NCI-H748 treated with DMSO at 0.1 percent for 48 hours (cell line): ENCODE results near the gene PLD3.
"Not testable (repeated sequence)": the region's sequence is repeated elsewhere in the genome, so short reads cannot be mapped to it uniquely, and the experiment has no call there.

Experiments used
- DNase-seq: peaks from one replicate; lab custom pipeline; 2025; lab: John Stamatoyannopoulos, UW

Gene PLD3

DNA sequence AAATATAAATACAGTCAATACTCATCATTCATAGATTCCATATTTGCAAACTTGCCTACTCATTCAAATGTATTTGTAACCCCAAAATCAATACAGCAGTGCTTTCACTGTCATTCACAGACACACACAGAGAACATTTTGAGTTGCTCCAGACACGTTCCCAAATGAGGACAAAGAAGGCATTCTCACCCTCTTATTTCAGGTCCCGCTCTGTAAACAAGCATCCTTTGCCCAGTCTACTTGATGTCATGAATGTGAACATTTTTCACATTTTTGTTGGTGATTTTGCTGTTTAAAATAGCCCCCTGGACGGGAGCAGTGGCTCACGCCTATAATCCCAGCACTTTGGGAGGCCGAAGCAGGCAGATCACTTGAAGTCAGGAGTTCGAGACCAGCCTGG, 15.8 kb upstream of the PLD3 start:
- DNase-seq = no peak

DNA sequence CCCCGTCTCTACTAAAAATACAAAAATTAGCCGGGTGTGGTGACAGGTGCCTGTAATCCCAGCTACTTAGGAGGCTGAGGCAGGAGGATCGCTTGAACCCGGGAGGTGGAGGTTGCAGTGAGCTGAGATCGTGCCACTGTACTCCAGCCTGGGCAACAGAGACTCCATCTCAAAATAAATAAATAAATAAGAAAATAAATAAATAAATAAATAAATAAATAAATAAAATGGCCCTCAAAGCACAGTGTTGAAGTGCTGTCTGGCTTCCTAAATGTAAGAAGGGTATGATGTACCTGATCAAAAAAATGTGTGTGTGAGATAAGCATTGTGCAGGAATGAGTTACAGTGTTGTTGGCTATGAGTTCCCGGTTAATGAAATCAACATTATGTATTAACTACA, 15.4 kb upstream of the PLD3 start:
- DNase-seq = not testable (repeated sequence)

DNA sequence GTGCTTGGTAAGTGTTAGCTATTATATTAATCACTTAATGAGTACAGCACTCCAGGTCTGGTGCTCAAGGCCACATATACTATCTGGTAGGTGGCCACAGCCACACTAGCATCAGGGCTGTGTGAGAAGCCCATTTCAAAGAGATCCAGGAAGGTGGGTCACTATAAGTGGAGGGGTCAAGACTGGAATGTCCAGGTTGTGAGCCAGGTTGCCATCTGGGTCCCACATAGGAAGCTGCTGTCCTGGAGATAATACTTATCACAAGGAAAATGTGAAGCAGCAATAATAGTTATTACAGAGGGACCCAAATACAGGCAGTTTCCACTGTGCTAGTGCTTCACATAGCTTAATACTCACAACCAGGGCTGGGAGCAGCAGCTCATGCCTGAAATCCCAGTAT, 13.4 kb upstream of the PLD3 start:
- no peak for DNase-seq

DNA sequence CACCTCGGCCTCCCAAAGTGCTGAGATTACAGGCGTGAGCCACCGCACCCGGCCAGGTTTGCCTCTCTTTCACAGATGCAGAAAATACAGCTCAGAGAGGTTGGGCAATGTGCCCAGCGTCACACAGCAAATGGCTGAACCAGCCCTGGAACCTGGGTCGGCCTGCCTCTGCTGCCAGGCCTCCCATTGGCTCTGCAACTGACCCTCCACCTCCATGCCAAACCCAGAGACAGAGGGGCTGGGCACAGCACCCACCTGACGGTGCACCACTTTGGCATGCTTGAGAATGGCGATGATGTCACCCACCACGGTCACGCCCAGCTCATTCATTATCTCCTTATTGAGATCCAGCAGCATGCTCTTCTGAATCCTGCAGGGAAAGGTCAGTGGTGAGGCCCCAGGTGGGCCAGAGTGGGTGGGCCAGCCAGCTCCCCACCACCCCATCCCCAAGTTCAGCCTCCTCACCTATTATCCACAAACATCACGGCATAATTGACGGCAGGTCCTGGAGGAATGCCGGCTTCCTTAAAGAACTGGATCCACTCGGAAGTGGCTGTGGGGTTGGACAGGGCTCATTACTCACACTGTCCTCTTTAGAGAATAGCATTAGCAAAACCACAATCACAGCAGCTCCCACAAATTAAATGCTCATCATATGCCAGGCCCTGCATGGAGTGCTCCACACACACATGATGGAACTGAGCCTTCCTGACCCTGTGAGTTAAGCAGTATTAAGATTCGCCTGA, 12.5 kb upstream of the PLD3 start:
- no peak for DNase-seq

DNA sequence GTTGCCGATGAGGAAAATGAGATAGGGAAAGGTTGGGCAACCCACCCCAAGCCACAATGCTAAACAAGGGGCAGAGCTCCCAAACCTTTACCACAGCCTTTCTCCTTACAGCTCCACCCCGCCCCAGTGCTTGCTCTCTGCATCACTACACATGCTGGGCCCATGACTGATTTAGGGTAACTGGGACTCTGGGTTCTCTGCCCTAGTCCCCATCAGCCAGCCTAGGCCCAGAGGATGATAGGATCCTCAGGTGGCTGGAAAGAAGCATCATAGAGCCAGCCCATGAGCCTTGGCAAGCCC, 11.9 kb upstream of the PLD3 start:
- no peak for DNase-seq

DNA sequence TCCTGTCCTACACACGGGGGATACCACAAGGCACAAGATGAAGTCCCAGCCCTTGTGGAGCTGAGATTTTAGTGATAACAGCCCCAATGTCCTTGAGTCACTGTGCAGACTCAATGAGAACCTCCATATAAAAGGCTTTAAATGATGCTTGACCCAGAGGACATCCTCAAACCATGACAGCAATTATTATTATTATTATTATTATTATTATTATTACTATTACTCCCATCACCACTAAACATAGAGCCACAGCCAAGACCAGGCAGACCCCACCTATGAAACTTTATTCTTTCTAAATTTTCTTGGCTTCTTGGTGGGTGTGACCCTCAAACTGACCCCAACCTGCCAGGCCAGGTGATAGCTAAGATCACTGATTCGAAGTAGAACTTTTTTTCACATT, 11.4 kb upstream of the PLD3 start:
- no peak for DNase-seq

DNA sequence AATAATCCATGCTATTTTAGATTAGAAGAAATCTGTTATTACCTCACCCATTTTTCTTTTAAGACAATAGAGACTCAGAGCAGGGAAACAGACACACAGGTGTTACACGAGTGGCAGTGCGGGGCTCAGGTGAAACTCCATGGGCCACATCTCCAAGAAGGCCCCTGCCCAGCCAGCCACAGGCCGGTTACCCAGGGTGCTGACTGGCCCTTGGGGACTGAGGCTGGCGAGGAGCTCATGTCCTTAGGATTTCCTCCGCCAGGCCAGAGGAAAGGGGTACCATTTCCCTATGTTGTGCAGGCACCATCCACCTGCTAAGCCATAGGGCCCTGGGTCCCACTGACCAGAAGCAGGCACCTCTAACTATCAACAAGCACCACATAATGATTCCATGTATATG, 10.9 kb upstream of the PLD3 start:
- DNase-seq = no peak

DNA sequence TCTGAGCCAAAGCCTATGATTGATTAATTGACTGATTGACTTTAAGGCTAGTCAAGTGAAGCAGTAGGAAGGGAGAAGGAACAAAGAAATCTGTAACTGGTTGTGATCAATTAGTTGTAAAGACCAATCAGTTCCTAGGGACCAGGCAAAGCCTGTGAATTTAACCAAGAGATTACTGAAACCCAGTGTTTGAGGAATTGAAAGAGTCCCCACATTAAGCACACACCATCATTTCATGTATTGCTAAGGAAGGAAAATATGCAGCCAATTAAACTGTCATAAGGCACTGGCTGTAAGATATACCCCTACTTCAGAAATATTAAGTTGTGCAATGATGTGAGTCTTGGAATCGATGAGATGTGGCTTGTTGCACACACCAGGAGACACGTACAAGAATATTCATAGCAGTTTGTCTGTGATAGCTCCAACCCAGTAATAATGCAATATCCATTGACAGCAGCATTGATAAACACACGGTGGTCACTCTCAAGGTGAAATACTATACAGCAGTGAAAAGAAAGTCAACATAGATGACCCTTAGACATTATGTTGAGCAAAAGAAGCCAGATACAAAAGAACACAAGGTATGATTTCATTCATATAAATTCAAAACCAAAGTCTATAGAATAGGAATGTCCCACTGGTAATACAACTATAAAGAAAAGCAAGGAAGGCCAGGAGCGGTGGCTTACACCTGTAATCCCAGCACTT, 9.3 kb upstream of the PLD3 start:
- no peak for DNase-seq

DNA sequence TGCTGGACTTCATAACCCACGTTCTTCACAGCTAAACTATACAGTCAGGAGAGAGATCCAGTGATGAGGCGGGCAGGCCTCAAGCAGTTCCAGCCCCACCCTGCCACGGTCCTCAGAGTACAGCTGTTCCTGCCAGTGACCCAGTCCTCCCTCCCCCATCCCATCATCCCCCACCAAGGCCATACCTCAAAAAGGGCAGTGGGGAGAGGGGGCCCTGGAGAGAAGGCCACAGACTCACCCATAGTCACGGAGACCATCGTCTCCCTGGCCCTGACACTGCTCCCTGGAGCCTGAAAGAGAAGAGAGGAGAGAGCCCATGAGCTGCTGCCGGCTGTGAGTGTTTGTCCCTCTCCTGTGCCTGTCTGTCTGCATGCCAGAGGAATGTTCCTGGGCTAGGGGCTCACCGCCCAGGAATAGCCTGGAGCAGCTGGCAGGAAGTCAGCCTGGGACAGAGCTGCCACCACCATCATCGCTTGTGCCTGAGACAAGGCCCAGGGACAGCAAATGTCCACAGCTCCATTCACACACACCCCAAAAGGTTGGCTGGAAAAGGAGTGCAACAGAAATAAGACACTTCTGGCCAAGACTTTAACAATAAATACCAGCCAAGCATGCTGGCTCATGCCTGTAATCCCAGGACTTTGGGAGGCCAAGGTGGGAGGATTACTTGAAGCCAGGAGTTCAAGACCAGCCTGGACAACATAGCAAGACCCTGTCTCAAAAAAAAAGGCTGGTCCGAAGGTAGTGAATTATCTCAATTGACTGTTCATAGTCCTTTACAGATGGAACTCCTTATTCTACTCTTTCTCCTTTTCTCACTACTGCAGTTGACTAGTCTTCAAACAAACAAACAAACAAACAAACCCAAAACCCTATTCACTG, 6.7 kb upstream of the PLD3 start:
- no peak for DNase-seq

DNA sequence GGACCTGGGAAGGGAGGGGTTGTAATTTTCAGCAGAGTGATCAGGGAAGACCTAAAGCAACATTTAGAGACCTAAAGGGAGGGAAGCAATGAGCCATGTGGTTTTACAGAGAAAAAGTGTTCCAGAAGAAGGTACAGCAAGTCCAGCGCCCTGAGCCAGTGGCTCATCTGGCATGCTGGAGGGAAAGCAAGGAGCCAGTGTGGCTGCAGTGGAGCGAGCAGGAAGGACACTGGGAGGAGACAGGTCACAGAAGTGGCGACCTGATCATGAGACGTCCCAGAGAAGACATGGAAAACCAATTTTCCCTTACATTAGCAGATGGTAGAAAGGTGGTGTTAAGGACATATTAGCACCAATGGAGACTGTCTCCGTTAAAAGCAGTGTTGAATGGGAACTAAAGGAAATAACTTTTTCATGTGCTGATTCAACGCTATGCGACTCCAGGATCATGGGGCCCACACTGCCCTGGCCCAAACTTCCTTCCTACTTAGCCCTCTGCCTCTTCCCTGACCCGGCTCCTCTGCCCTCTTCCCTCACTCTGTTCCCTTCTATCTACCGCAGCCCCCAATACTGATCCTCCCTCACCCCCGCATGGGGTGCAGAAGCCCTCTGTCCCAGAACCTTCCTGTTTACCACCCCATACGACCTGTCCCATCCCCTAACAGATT, 5.7 kb upstream of the PLD3 start:
- DNase-seq = no peak

DNA sequence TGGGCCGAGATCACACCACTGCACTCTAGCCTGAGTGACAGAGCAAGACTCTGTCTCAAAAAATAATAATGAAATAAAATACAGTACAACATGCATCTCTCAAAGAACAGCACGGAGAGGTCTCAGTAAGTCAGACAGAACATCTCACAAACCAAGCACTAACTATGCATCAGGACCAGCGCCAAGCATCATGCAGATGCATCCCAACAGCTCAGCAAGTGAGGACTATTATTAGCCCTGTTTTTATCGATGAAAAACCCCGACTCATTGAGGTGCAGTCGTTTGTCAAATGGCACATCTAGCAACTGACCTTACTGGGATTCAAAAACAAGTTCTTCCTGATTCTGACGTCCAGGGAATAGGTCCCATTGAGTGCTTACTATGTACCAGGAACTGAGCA, 4.1 kb upstream of the PLD3 start:
- no peak for DNase-seq

DNA sequence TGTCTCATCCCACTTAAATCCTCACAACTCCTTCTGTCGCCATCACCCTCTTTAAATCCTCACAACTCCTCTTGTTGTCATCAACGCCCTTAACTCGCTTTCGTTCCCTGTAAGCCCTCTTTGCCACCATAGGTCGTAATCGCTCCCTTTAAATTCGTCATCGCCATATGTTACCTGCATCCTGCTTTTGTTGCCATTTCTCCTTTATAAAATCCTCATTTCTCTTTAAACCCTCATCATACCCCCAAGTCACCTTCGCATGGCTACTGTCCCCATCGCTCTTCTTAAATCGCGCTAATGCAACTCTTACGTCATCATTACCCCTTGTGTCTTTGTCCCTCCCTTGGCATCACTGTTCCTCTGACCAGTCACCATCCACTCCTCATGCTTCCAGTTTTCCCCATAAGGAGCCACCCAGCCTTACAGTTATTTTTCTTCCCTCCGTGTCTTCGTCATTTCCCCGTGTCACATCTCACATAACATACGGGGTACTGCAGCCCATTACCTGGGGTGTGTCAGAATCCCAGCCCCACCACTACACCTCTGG, 539 bp downstream of the PLD3 start:
- peak; percentile 55 for DNase-seq

DNA sequence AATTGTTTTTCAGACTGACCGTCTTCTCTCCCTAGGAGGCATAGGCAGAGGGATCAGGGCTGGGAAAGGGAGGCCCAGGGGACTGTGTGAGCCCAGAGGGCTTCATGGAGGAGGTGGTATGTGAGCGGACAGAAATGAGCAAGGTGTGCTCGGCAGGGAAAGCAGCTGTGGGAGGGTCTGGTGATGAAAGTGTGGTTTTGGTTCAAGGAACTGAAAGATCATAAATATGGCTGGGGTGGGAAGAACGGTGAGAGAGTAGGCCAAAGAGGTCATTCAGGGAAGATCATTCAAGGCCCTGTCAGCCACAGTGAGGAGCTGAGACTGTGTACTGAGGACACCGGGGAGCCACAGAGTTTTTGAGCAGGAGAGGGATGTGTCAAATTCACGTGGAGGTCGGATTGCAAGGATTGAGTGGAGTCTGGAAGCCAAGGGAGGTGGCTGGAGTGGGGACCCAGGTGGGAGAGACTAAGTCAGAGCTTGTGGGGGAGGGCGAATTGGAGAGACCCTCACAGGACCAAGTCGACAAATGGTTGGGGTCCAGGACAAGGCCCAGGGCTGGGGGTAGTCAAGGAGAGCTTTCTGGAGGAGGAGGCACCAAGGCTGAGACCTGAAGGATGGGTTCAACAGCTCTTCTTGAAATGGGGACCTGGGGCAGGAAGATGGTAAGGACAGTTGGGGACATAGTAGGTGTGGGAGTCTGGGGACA, 7.6 kb downstream of the PLD3 start:
- no peak for DNase-seq

DNA sequence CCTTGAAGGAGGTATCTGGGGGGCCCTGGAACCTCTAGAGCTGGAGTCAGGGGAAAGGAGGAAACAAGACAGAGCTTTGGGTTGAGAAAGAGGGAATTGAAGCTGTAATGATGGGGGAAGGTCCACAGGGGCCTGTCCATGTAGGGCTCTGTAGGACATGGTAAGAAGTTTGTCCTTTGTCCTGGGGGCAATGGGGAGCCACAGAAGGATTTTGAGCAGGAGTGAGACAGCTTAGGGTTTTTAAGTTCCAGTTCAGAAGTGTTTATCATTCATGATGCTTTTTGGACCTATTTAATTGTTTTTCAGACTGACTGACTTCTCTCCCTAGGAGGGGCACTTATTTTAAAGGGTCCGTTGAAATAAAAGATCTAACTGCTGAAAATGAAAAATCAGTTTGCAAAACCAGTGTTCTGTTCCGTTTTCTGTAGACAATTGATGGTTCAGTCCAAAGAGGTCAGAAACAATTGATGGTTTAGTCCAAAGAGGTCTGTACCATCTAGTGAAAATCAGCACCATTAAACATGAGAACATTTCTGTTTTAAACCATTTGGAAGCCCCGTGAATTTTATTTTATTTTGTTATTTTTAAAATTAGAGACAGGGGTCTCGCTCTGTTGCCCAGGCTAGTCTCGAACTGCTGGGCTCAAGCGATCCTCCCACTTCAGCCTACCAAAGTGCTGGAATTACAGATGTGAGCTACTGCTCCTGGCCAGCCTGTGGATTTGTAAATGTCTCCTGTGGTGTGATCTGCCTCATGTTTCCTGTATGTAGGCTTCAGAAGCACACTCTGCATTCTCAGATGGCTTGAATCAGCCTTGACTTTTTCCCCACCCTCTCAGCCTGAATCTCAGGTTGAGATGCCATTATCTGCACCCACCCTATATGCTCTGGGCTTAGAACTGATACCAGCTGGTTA, 8.4 kb downstream of the PLD3 start:
- DNase-seq = no peak

DNA sequence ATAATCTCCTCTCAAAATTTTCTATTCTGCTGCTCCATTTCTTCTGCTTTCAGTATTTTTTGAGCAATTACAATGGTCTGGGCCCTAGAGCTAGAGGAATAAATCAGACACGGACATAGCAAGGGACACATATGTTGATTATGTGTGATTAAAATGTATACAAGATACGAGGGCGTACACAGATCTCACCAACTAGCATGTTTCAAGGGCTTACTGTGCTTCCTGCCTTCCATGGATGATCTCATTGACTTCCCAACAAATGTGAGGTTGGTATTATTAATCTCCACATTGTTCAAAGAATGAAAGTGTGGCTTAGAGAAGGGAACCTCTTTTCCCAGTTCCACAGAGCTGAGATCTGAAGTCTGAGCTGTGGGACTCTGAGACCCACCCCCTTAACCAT, 9.1 kb downstream of the PLD3 start:
- no peak for DNase-seq

DNA sequence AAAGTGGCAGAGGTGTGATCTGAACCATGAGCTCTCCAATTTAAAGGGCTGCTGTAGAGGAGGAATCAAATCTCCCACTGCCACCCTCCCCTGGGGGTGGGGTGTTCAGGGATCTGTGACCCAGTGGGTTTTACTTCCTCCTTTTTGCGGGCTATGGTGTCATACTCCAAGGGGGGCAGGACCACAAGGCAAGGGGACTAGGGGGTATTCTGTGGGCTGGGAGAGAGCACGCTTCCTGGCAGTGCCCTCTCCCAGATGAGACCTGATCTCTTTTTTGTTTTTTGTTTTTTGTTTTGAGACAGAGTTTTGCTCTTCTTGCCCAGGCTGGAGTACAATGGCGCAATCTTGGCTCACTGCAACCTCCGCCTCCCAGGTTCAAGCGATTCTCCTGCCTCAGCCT, 10.3 kb downstream of the PLD3 start:
- no peak for DNase-seq

DNA sequence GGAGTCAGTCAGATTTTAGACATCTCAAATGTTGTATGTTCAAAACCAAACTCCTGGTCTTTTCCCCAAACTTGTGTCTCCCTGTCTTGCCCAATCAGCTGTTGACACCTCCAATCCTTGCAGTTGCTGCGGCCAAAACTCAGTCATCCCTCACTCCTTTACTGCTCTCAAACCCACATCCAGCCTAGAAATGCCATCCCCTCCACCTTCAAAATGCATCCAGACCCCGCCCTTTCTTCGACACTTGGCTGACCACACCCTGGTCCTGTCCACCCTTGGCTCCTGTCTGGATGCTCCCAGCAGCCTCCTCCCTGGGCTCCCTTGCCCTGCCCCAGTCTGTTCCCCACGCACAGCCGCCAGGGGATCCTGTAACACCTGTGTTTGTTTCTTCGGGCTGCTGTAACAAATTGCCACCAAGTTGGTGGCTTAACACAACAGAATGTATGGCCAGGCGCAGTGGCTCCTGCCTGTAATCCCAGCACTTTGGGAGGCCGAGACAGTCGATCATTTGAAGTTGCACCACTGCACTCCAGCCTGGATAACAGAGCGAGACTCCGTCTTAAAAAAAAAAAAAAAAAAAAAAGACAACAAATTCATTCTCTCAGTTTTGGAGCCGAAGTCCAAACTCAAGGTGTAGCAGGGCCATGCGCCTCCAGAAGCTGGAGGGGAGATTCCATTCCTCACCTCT, 11.7 kb downstream of the PLD3 start:
- DNase-seq = no peak

DNA sequence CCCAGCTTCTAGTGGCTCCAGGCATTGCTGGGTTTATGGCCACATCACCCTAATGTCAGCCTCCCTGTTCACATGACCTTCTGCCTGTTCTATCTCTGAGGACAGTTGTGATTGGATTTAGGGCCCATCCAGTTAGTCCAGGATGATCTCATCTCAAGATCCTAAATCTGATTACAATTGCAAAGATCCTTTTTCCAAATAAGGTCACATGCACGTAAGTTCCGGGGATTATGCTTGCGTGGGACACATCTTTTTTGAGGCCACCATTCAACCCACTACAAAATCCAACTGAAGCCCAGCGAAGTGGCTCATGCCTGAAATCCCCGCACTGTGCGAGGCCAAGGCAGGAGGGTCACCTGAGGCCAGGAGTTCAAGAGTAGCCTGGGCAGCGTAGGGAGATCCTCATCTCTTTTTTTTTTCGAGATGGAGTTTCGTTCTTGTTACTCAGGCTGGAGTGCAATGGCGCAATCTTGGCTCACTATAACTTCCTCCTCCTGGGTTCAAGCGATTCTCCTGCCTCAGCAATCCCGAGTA, 12.3 kb downstream of the PLD3 start:
- DNase-seq = no peak

DNA sequence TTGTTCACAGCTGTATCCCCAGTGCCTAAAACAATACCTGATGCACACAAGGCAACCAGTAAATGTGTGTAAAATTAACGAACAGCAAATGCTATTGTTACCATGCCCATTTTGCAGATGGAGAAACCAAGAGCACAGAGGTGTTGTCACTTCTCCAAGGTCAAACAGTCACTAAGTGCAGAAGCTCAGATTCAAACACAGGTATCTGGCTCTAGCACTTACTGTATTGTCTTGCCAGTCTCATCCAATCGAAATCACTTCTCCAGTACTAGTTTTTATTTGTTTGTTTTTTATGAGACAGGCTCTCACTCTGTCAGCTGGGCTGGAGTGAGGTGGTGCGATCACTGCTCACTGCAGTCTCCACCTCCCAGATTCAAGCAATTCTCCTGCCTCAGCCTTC, 13.7 kb downstream of the PLD3 start:
- DNase-seq = no peak

DNA sequence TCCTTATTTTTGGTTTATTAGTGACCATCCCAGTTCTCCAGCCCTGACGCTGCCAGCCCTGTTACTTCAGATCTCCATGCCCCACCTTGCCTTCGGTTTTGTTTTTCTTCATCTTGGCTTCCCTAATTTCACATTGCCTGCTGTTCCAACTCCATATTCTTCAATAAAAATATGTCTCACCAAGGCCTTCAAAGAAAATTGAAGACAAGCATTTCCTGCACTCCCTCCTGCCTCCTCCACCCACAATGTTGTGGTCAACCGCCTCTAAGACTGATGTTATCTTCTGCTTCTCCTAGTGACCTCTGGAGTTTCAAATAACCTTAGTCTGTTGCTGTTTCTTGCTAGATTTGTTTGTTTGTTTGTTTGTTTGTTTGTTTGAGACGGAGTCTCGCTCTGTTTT, 14.6 kb downstream of the PLD3 start:
- DNase-seq = no peak
